SH-SY5Y (cell line): ENCODE measurements around the gene FBXO10.

Experiments used
- GATA2 ChIP-seq: IDR thresholded peaks from 2 replicates; pipeline ENCODE4 v1.6.1; 2011; ENCODE audit warnings: mild to moderate bottlenecking, low read depth, low read length
- GATA3 ChIP-seq: IDR thresholded peaks from 2 replicates; pipeline ENCODE4 v1.6.1; 2011; ENCODE audit warnings: low read depth, mild to moderate bottlenecking, low read length, moderate library complexity

DNA sequence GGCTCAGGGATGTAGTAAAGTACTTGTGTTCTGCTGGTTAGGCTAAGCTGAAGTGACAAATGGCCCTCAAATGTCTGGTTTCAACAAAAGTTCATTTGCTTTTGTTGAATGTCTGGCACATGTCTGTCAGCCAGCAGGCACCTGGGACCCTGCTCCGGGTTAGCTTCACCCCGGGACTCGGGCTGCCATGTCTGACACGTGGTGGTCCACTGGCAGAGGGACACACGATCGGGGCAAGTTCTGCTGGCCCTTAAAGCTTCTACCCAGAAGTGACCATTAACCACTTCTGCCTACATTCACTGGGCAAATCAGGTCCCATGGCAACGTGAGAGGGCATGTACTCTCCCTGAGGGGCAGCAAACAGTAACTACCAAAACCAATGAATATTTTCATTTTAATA, 66.6 kb downstream of the FBXO10 start:
- TF ChIP-seq GATA2: no peak
- TF ChIP-seq GATA3: no peak
